Spleen (tissue), 11 donors: Measurements from ENCODE around the gene CD58. TPM values are rescaled to one million over a fixed set of nuclear protein-coding genes. Genes with fewer than 3 reads are reported as not detected.

Source experiments
- microRNA-seq, 3 donors: library from miRNA; unstranded; fragments of <30 nt; microRNA quantifications; one replicate each; pipeline versions ENCODE4 to v1.1.0, GENCODE V29; 2019 to 2020
- polyA plus RNA-seq, 3 donors: library from polyadenylated mRNA; stranded (reverse); fragments of 200-250 nt; gene quantifications; one replicate each; pipeline ENCODE4 v1.2.1, GENCODE V29; 2013
- small RNA-seq, 4 donors: library from RNA; depleted of rRNA; stranded (forward); fragments of <200 nt; gene quantifications; one replicate each; pipeline ENCODE3, GENCODE V24; 2016
- total RNA-seq, 7 donors: library from RNA; depleted of rRNA in 3 of 7; stranded (reverse); fragments of >200 nt in 3 of 7; fragmentation: NEBNext Ultra II Directional in 4 of 7; extraction: Animal tissue kit (Norgen Biotek cat#: 25700) in 4 of 7; gene quantifications; one replicate each; pipeline versions ENCODE4 v1.1.0 to v1.2.1, GENCODE V29; 2016 to 2021
- donor health status: healthy with polysubstance abuse.
- donor health status: DM: no; HTN: no; CAD: no; lungs with moderate emphysema.
- donor health status: DM: no; HTN: no; CAD: no.
- donor health status: Bipolar disorder and iron deficiency.
- donor health status: healthy.
- donor health status: DM: no; HTN: no; CAD: no.
- donor health status: DM: yes; HTN: yes; CAD: no.

Gene CD58
- total and polyA plus RNA-seq, 10 donors: 9.7 to 52.1 (median 30.0) TPM

Small RNA genes within 50 kb of the gene (microRNA-seq; reads per million reads assigned to microRNA genes)
- gene MIR548AC: 0 reads per million in 3 donors

Small RNA genes within 50 kb of the gene (small RNA-seq; reads per million reads assigned to genes)
- 0 reads per million in 4 donors for gene MIR548AC

Other genes starting within 250 kb of the CD58 start
- gene ATP1A1, start 197.8 kb downstream of the CD58 start, total RNA-seq: 100 to 1,000 TPM; 123 to 209 (median 141) TPM
- 10 to 100 TPM; 34.5 to 62.0 (median 49.2) TPM for gene ATP1A1, start 197.8 kb downstream of the CD58 start, polyA plus RNA-seq
- gene IGSF3, start 96.7 kb upstream of the CD58 start, total RNA-seq: 1 to 10 TPM in 1 of 7 donors, under 1 TPM in 6; 0.43 to 1.2 (median 0.77) TPM
- gene IGSF3, start 96.7 kb upstream of the CD58 start, polyA plus RNA-seq: under 1 TPM; 0.09 to 0.16 (median 0.11) TPM
- 10 to 100 TPM; 24.4 to 50.5 (median 35.4) TPM for gene CD2, start 183.4 kb upstream of the CD58 start, total RNA-seq
- 10 to 100 TPM; 21.6 to 25.5 (median 21.8) TPM for gene CD2, start 183.4 kb upstream of the CD58 start, polyA plus RNA-seq